Vagina (tissue), 2 donors: ENCODE results near the gene MYLK4. TPM values are rescaled to one million over a fixed set of nuclear protein-coding genes. Genes with fewer than 3 reads are reported as not detected.

ENCODE experiments used
- DNase-seq, 2 donors: peaks; one replicate each; pipeline ENCODE4 v3.0.0-alpha.2; 2017; ENCODE audit errors: extremely low spot score in 2 of 2
- H3K27ac ChIP-seq: fragments of 200-600 bp; sonication (generic); one replicate; pipeline ENCODE4 v1.5.1; 2019
- H3K27me3 ChIP-seq: fragments of 200-600 bp; sonication (generic); one replicate; pipeline ENCODE4 v1.5.1; 2019
- H3K36me3 ChIP-seq, 2 donors: fragments of 200-600 bp; sonication (generic); one replicate each; pipeline ENCODE4 v1.5.1; 2017 to 2019
- H3K4me1 ChIP-seq: fragments of 200-600 bp; sonication (generic); one replicate; pipeline ENCODE4 v1.5.1; 2019
- H3K4me3 ChIP-seq, 2 donors: fragments of 200-600 bp; sonication (generic); 1 replicate in 1 of 2; 2 replicates in 1 of 2; pipeline ENCODE4 v1.5.1; 2016 to 2019
- H3K9me3 ChIP-seq: fragments of 200-600 bp; sonication (generic); one replicate; pipeline ENCODE4 v1.5.1; 2019
- POLR2A ChIP-seq, 2 donors: fragments of 450-650 bp; IDR thresholded peaks; one replicate each; pipeline ENCODE4 v1.6.1; 2017; ENCODE audit warnings: antibody characterized with exemption in 2 of 2, mild to moderate bottlenecking in 2 of 2, moderate library complexity in 2 of 2
- POLR2AphosphoS5 ChIP-seq, 2 donors: sonication (generic); formaldehyde crosslinking; IDR thresholded peaks; one replicate each; pipeline ENCODE4 v1.9.0; 2017; ENCODE audit warnings: antibody characterized with exemption in 2 of 2, mild to moderate bottlenecking in 2 of 2, low read depth in 1 of 2; ENCODE audit not compliant: insufficient read depth in 1 of 2
- intact Hi-C: fragments of 100-400 bp; cut with DNase I; formaldehyde crosslinking; loops from one replicate; pipeline ENCODE4 v1.15.1; 2023
- total RNA-seq: library from RNA; depleted of rRNA; stranded (reverse); fragments of >200 nt; gene quantifications from one replicate; pipeline ENCODE4 v1.2.3, GENCODE V29; 2016
- TF ChIP-seq, protein P1 (sequence below), 3 experiments: fragments of 450-650 bp in 2 of 3; fragments of 200-600 bp in 1 of 3; sonication (generic) in 1 of 3; IDR thresholded peaks; one replicate each; pipeline ENCODE4 v1.5.1; 2017 to 2019; ENCODE audit warnings: antibody characterized with exemption in 3 of 3, mild to moderate bottlenecking in 2 of 3, moderate library complexity in 2 of 3

The MYLK4 gene
- total RNA-seq, 1 donor from 2014 or later, result 0.74 TPM

DNA sequence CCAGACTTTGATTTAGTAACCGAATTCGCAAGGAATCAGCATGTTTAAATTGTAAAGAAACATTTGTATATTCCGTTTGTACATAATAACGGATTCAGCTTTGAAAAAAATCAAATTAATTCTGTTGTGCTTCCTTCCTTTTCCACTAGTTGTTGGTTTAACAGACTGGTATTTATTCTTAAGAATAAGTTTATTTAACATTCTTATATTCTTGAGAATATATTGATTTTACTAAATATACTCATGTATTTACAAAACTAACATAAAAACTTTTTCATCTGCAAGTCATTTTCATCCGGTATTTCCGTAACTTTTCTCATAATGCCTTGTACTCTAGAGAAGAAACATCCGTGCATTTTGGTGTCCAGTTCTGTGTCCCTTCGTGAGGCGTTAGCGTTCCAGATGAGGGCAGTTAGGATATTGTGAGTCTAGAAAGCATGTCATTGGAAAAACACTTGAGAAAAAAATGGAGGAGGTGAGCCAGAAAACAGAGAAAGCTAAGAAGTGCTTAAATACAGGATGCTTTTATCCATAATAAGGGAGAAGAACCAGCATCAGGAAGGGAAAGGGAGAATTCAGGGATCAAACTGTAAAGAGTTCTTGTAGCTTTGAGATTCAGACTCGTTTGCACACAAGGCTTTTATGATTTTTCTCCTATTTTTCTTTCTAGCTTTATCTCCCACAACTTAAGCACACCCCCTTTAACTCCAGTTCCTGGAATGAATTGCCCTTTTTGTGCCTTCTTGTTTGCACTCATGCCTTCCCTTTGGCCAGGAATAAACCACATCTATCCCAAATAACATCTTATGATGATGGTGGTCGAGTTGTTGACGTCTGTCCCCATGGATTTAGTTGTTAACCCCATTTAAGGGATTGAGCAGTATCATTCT lies 16.3 kb upstream of the MYLK4 start:
- Histone ChIP-seq H3K36me3 (peaks cover 0 to 8% of the 10 kb centered on the region in 2 donors), H3K4me3 (peak overlapping the region; percentile 78 to 85), H3K27me3 (no peaks in the 10 kb centered on the region), H3K27ac (peak overlapping the region; percentile 92), H3K9me3 (no peaks in the 10 kb centered on the region), H3K4me1 (peaks cover 50% of the 10 kb centered on the region)
- TF ChIP-seq, protein P1, sequence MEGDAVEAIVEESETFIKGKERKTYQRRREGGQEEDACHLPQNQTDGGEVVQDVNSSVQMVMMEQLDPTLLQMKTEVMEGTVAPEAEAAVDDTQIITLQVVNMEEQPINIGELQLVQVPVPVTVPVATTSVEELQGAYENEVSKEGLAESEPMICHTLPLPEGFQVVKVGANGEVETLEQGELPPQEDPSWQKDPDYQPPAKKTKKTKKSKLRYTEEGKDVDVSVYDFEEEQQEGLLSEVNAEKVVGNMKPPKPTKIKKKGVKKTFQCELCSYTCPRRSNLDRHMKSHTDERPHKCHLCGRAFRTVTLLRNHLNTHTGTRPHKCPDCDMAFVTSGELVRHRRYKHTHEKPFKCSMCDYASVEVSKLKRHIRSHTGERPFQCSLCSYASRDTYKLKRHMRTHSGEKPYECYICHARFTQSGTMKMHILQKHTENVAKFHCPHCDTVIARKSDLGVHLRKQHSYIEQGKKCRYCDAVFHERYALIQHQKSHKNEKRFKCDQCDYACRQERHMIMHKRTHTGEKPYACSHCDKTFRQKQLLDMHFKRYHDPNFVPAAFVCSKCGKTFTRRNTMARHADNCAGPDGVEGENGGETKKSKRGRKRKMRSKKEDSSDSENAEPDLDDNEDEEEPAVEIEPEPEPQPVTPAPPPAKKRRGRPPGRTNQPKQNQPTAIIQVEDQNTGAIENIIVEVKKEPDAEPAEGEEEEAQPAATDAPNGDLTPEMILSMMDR (IDR thresholded peaks at IDR 0.05), result peak in 1 of 3 experiments; percentile 17
- TF ChIP-seq POLR2AphosphoS5 (IDR thresholded peaks at IDR 0.05; ENCODE audit: insufficient read depth in 1 of 2, low read depth in 1 of 2), result no peak
- intact Hi-C loops, result loop anchor here (5.0 kb wide), 1 partner anchor 1160 kb away; the partner anchor contains the start of gene FOXC1
- no peak for DNase-seq

DNA sequence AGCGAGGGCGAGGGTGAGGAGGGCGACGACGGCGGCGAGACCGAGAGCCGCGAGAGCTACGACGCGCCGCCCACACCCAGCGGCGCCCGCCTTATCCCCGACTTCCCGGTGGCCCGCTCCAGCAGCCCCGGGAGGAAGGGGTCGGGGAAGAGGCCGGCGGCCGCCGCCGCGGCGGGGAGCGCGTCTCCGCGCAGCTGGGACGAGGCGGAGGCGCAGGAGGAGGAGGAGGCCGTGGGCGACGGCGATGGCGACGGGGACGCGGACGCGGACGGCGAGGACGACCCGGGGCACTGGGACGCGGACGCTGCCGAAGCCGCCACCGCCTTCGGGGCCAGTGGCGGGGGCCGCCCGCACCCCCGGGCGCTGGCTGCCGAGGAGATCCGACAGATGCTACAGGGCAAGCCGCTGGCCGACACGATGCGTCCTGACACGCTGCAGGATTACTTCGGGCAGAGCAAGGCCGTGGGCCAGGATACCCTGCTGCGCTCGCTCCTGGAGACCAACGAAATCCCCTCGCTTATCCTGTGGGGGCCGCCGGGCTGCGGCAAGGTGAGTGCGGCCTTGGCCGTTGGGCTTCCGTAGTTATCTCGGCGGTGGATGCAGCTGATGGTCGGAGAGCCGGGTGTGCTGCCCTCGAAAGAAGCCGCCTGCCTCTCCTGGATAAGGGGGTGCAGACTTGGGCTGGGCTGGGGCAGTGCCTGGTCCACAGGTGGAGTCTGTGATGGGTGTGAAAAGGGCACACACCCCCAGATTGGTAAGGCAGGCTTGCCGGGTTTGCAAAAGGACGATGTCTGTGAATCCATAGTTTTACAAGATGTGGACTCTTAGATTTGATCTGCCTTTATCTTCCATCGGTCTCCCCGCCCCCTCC lies 15.4 kb upstream of the MYLK4 start:
- peaks cover 0 to 8% of the 10 kb centered on the region in 2 donors for H3K36me3 ChIP-seq
- H3K27me3 ChIP-seq, result no peaks in the 10 kb centered on the region
- DNase-seq, result no peak
- intact Hi-C loops, result loop anchor here (5.0 kb wide), 1 partner anchor 1159 kb away; the partner anchor contains the start of gene FOXC1
- H3K4me1 ChIP-seq, result peaks cover 50% of the 10 kb centered on the region
- TF ChIP-seq, protein P1 (IDR thresholded peaks at IDR 0.05), result no peak
- TF ChIP-seq POLR2A (IDR thresholded peaks at IDR 0.05) (no peak), POLR2AphosphoS5 (IDR thresholded peaks at IDR 0.05; ENCODE audit: insufficient read depth in 1 of 2, low read depth in 1 of 2) (peak in 1 of 2 donors; percentile 34)
- H3K4me3 ChIP-seq, result peak overlapping the region; percentile 78 to 85
- H3K27ac ChIP-seq, result peak overlapping the region; percentile 92
- H3K9me3 ChIP-seq, result no peaks in the 10 kb centered on the region

DNA sequence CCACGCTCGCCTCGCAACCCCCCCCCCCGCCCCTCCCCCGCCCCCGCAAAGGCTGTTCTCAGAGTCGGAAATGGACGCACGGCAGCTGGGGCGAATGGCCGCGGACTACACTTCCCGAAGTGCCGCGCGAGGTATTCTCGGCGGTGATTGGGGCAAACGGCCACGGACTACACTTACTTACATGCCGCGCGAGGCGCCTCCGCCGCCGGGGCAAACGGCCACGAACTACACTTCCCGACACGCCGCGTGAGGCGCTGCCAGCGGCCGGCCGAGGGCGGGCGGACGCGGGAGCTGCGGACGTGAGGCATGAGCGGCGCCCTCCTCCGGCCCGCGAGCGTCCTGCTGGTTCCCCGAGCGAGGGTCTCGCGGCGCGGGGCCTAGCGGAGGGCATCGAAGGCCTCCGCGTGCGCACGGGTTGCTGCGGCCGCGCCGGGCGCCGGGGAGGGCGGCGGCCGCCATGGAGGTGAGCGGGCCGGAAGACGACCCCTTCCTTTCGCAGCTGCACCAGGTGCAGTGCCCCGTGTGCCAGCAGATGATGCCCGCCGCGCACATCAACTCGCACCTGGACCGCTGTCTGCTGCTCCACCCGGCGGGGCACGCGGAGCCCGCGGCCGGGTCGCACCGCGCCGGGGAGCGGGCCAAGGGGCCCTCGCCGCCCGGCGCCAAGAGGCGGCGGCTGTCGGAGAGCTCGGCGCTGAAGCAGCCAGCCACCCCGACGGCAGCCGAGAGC lies 14.6 kb upstream of the MYLK4 start, which contains the start of gene WRNIP1:
Gene WRNIP1 (plus strand): TSS at position 228 of the 730 bp plus-strand sequence. CDS start 230 bp downstream, at position 458.
- TF ChIP-seq, protein P1 (IDR thresholded peaks at IDR 0.05), result peak; percentile 29 to 55 (median 42)
- TF ChIP-seq POLR2AphosphoS5 (IDR thresholded peaks at IDR 0.05; ENCODE audit: insufficient read depth in 1 of 2, low read depth in 1 of 2) (peak in 1 of 2 donors; percentile 75), POLR2A (IDR thresholded peaks at IDR 0.05) (peak in 1 of 2 donors; percentile 81)
- H3K9me3 ChIP-seq, result no peaks in the 10 kb centered on the region
- H3K36me3 ChIP-seq, result no peaks in the 10 kb centered on the region
- H3K27me3 ChIP-seq, result no peaks in the 10 kb centered on the region
- peak within 1 kb of the TSS; percentile 92 for H3K27ac ChIP-seq
- peaks cover 45% of the 10 kb centered on the region for H3K4me1 ChIP-seq
- H3K4me3 ChIP-seq, result peak within 1 kb of the TSS; percentile 78 to 85
- intact Hi-C loops, result loop anchor here (5.0 kb wide), 1 partner anchor 1158 kb away; the partner anchor contains the start of gene FOXC1
- peak in 1 of 2 donors; percentile 100 for DNase-seq

DNA sequence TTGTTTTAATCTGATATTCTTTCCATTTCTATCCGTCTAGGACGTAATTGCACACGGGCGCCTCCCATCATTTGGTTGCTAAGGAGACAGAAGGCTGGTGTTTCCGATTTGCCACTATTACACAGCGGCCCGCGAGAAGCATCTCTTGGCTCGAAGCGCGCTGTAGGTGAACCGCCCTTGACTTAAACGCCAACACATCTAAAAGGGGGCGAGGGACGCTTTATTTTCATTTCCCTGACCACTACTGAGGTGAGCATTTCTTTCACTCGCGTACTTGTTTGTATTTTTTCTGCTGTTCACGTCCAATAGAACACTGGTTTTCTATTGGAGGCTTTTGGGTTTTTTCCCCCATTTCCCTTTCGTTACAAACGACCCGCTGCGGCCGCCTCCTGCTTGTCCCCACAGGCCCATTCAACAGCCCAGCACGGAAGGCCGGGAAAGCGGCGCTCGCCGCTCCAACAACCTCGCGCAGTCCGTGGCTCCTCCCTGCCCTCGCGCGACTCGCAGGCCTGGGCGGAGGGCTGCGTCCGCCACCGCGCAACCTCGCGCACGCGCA lies 14.0 kb upstream of the MYLK4 start:
- H3K4me3 ChIP-seq, result peak overlapping the region; percentile 55 to 78
- TF ChIP-seq, protein P1 (IDR thresholded peaks at IDR 0.05), result no peak
- TF ChIP-seq POLR2AphosphoS5 (IDR thresholded peaks at IDR 0.05; ENCODE audit: insufficient read depth in 1 of 2, low read depth in 1 of 2) (peak; percentile 28 to 69), POLR2A (IDR thresholded peaks at IDR 0.05) (no peak)
- H3K4me1 ChIP-seq, result peaks cover 39% of the 10 kb centered on the region
- intact Hi-C loops, result loop anchor here (5.0 kb wide), 1 partner anchor 1157 kb away; the partner anchor contains the start of gene FOXC1
- H3K27me3 ChIP-seq, result no peaks in the 10 kb centered on the region
- peak overlapping the region; percentile 92 for H3K27ac ChIP-seq
- H3K36me3 ChIP-seq, result no peaks in the 10 kb centered on the region
- no peaks in the 10 kb centered on the region for H3K9me3 ChIP-seq
- DNase-seq, result no peak
